Ramos (cell line): ENCODE results near the gene ENKUR.
"Not testable (repeated sequence)": the region's sequence is repeated elsewhere in the genome, so short reads cannot be mapped to it uniquely, and the experiment has no call there.

Experiments
- in situ Hi-C: fragments of 300-500 bp; cut with MboI; formaldehyde crosslinking; loops from one replicate; pipeline ENCODE4 v1.14.3; 2022; ENCODE audit warnings: low sequenced_read_pairs; ENCODE audit not compliant: unreplicated experiment

Gene ENKUR

GRCh38 chr10:24981161-24981710, 34.7 kb downstream of the ENKUR start:
- in situ Hi-C loops, result no loop called here

- in situ Hi-C loops, result no loop called here
These were observed 36.3 kb downstream of the ENKUR start for GRCh38 chr10:24979685-24980084.

- in situ Hi-C loops, result no loop called here
These were observed 41.0 kb downstream of the ENKUR start for GRCh38 chr10:24974976-24975375.

GRCh38 chr10:24973163-24973562, 42.8 kb downstream of the ENKUR start:
- in situ Hi-C loops, result no loop called here

- in situ Hi-C loops, result no loop called here
These were observed 44.6 kb downstream of the ENKUR start for GRCh38 chr10:24971374-24971773.

- in situ Hi-C loops, result no loop called here
These were observed 46.1 kb downstream of the ENKUR start for GRCh38 chr10:24969841-24970281.

GRCh38 chr10:24968951-24969350, 47.0 kb downstream of the ENKUR start:
- in situ Hi-C loops, result not testable (repeated sequence)

GRCh38 chr10:24968349-24968748, 47.6 kb downstream of the ENKUR start:
- in situ Hi-C loops, result no loop called here

GRCh38 chr10:24966962-24967481, 48.9 kb downstream of the ENKUR start:
- in situ Hi-C loops, result no loop called here

GRCh38 chr10:24965051-24965450, 50.9 kb downstream of the ENKUR start:
- in situ Hi-C loops, result no loop called here

- in situ Hi-C loops, result no loop called here
These were observed 52.4 kb downstream of the ENKUR start for GRCh38 chr10:24963521-24964041.

- in situ Hi-C loops, result no loop called here
These were observed 53.0 kb downstream of the ENKUR start for GRCh38 chr10:24962995-24963394.

GRCh38 chr10:24961582-24961981, 54.4 kb downstream of the ENKUR start:
- in situ Hi-C loops, result no loop called here

GRCh38 chr10:24959382-24959730, 56.6 kb downstream of the ENKUR start:
- in situ Hi-C loops, result no loop called here

- in situ Hi-C loops, result no loop called here
These were observed 57.1 kb downstream of the ENKUR start for GRCh38 chr10:24958721-24959381.

GRCh38 chr10:24958091-24958720, 57.8 kb downstream of the ENKUR start:
- in situ Hi-C loops, result no loop called here

GRCh38 chr10:24957624-24958051, 58.3 kb downstream of the ENKUR start:
- in situ Hi-C loops, result not testable (repeated sequence)

GRCh38 chr10:24953675-24954074, 62.3 kb downstream of the ENKUR start:
- in situ Hi-C loops, result no loop called here

GRCh38 chr10:24952707-24953645, 63.0 kb downstream of the ENKUR start:
- in situ Hi-C loops, result no loop called here

GRCh38 chr10:24952143-24952706, 63.7 kb downstream of the ENKUR start, which contains the start of gene PRTFDC1:
PRTFDC1 (minus strand) TSS chr10:24952606; CDS start chr10:24952575, 31 bp downstream.
- in situ Hi-C loops, result no loop called here
